ENCODE results near the gene TPI1.

- no peak for TF ChIP-seq USF2 (IDR thresholded peaks at IDR 0.05; ENCODE audit: low read length)
- no peak for TF ChIP-seq CTCF (IDR thresholded peaks at IDR 0.05; ENCODE audit: control extremely low read depth in 1 of 3, insufficient read depth in 1 of 3, low read depth in 1 of 3, low read length in 3 of 3)
- TF ChIP-seq GABPA (IDR thresholded peaks at IDR 0.05; ENCODE audit: borderline replicate concordance, insufficient read depth, low read length) = no peak
Measured at GRCh38 chr12:6833189-6833890, 34.0 kb upstream of the TPI1 start.

Measured in H1 (cell line).